HUDEP-2 (cell line): ENCODE results near the gene ATP9B.
"Not testable (repeated sequence)": the region's sequence is repeated elsewhere in the genome, so short reads cannot be mapped to it uniquely, and the experiment has no call there.

Source experiments
- DNase-seq, 76 experiments: peaks; one replicate each; lab custom pipeline; 2025; ENCODE audit not compliant: unreplicated experiment in 76 of 76; lab: John Stamatoyannopoulos, UW

Gene ATP9B

GRCh38 chr18:79376661-79377060 is 307.5 kb downstream of the ATP9B start:
- DNase-seq = not testable (repeated sequence)

GRCh38 chr18:79377187-79377891 is 308.1 kb downstream of the ATP9B start:
- DNase-seq = no peak

- peak in 63 of 76 experiments; percentile 4 to 82 (median 54) for DNase-seq
Measured at GRCh38 chr18:79378536-79379250, 309.5 kb downstream of the ATP9B start.

GRCh38 chr18:79379251-79379905 is 310.2 kb downstream of the ATP9B start:
- DNase-seq = no peak

- no peak for DNase-seq
Measured at GRCh38 chr18:79379931-79380815, 311.0 kb downstream of the ATP9B start.

- peak in 55 of 76 experiments; percentile 2 to 83 (median 54) for DNase-seq
Measured at GRCh38 chr18:79380816-79381806, 311.9 kb downstream of the ATP9B start.

GRCh38 chr18:79381811-79382311 is 312.7 kb downstream of the ATP9B start:
- DNase-seq = no peak

- DNase-seq = no peak
Measured at GRCh38 chr18:79382681-79383387, 313.6 kb downstream of the ATP9B start.

GRCh38 chr18:79383388-79384056 is 314.3 kb downstream of the ATP9B start:
- DNase-seq = no peak

GRCh38 chr18:79384151-79384807 is 315.1 kb downstream of the ATP9B start:
- no peak for DNase-seq

- no peak for DNase-seq
Measured at GRCh38 chr18:79384834-79385233, 315.6 kb downstream of the ATP9B start.

- no peak for DNase-seq
Measured at GRCh38 chr18:79385326-79385707, 316.1 kb downstream of the ATP9B start.

- no peak for DNase-seq
Measured at GRCh38 chr18:79385708-79386341, 316.6 kb downstream of the ATP9B start.

GRCh38 chr18:79386547-79386946 is 317.4 kb downstream of the ATP9B start:
- DNase-seq = no peak

GRCh38 chr18:79387214-79387613 is 318.0 kb downstream of the ATP9B start:
- no peak for DNase-seq

- no peak for DNase-seq
Measured at GRCh38 chr18:79387615-79388014, 318.4 kb downstream of the ATP9B start.

- no peak for DNase-seq
Measured at GRCh38 chr18:79388043-79388442, 318.8 kb downstream of the ATP9B start.
